ENCODE measurements around the gene MXRA7.

GRCh38 chr17:76658242-76658662 lies 52.5 kb downstream of the MXRA7 start:
- TF ChIP-seq CTCF (IDR thresholded peaks at IDR 0.05; ENCODE audit: low read depth, low read length, missing input control) (no peak), MAX (IDR thresholded peaks at IDR 0.05) (no peak), HNF4A (conservative IDR thresholded peaks at IDR 0.05) (no peak), RAD21 (IDR thresholded peaks at IDR 0.05) (no peak), RXRA (IDR thresholded peaks at IDR 0.05) (no peak), SP1 (IDR thresholded peaks at IDR 0.05) (no peak), TAF1 (conservative IDR thresholded peaks at IDR 0.05) (no peak), GABPA (IDR thresholded peaks at IDR 0.05 in 1 of 2, conservative IDR thresholded peaks at IDR 0.05 in 1 of 2) (no peak), FOXA1 (IDR thresholded peaks at IDR 0.05) (no peak), REST (IDR thresholded peaks at IDR 0.05) (no peak), JUND (IDR thresholded peaks at IDR 0.05) (no peak), ATF3 (IDR thresholded peaks at IDR 0.05) (no peak), ZBTB33 (IDR thresholded peaks at IDR 0.05) (no peak)

Measured in liver (tissue), 3 donors.